GM19438 (cell line): ENCODE results near the gene CAMKMT.
"Not testable (repeated sequence)": the region's sequence is repeated elsewhere in the genome, so short reads cannot be mapped to it uniquely, and the experiment has no call there.

ENCODE experiments used
- ATAC-seq: cut with Tn5 transposase; IDR thresholded peaks from one replicate; pipeline ENCODE4 v1.9.1; 2021; ENCODE audit warnings: low read depth; ENCODE audit not compliant: unreplicated experiment

Gene CAMKMT

GRCh38 chr2:44358503-44358902 is 3.2 kb upstream of the CAMKMT start:
- ATAC-seq, result peak; percentile 31

GRCh38 chr2:44360749-44361329 is 908 bp upstream of the CAMKMT start:
- ATAC-seq, result peak; percentile 1

- peak; percentile 36 for ATAC-seq
Measured at GRCh38 chr2:44362207-44363015, 664 bp downstream of the CAMKMT start.

- ATAC-seq, result no peak
Measured at GRCh38 chr2:44364604-44365003, 2.9 kb downstream of the CAMKMT start.

GRCh38 chr2:44367591-44367990 is 5.8 kb downstream of the CAMKMT start:
- ATAC-seq, result no peak

GRCh38 chr2:44369392-44369791 is 7.6 kb downstream of the CAMKMT start:
- ATAC-seq, result no peak

- ATAC-seq, result no peak
Measured at GRCh38 chr2:44371445-44371844, 9.7 kb downstream of the CAMKMT start.

- ATAC-seq, result no peak
Measured at GRCh38 chr2:44372246-44372645, 10.5 kb downstream of the CAMKMT start.

GRCh38 chr2:44377486-44377885 is 15.7 kb downstream of the CAMKMT start:
- no peak for ATAC-seq

GRCh38 chr2:44385226-44385625 is 23.5 kb downstream of the CAMKMT start:
- not testable (repeated sequence) for ATAC-seq

GRCh38 chr2:44388877-44389276 is 27.1 kb downstream of the CAMKMT start:
- ATAC-seq, result no peak

GRCh38 chr2:44389895-44390294 is 28.1 kb downstream of the CAMKMT start:
- no peak for ATAC-seq

- ATAC-seq, result no peak
Measured at GRCh38 chr2:44392338-44392943, 30.7 kb downstream of the CAMKMT start.

GRCh38 chr2:44397447-44398175 is 35.9 kb downstream of the CAMKMT start:
- ATAC-seq, result no peak

- no peak for ATAC-seq
Measured at GRCh38 chr2:44398243-44398897, 36.6 kb downstream of the CAMKMT start.

GRCh38 chr2:44420725-44421124 is 59.0 kb downstream of the CAMKMT start:
- ATAC-seq, result no peak

GRCh38 chr2:44424211-44424610 is 62.5 kb downstream of the CAMKMT start:
- no peak for ATAC-seq

- ATAC-seq, result no peak
Measured at GRCh38 chr2:44429034-44429433, 67.3 kb downstream of the CAMKMT start.

GRCh38 chr2:44430342-44430741 is 68.6 kb downstream of the CAMKMT start:
- ATAC-seq, result no peak

- no peak for ATAC-seq
Measured at GRCh38 chr2:44433895-44434294, 72.1 kb downstream of the CAMKMT start.

GRCh38 chr2:44441200-44441599 is 79.5 kb downstream of the CAMKMT start:
- ATAC-seq, result no peak
